ENCODE results near the gene LRRC19.
A peak's percentile ranks its signal among the peaks of the same experiment; 100 is the strongest.

LRRC19 gene

GRCh38 chr9:26995810-26996209 lies 9.7 kb downstream of the LRRC19 start:
- Mint-ChIP-seq H3K27me3 (no peaks in the 10 kb centered on the region), H3K27ac (no peak overlapping the region), H3K9me3 (no peaks in the 10 kb centered on the region), H3K4me1 (no peaks in the 10 kb centered on the region), H3K4me3 (no peak overlapping the region), H3K36me3 (peaks cover 5% of the 10 kb centered on the region)
- no peak for DNase-seq (ENCODE audit: low spot score in 2 of 2)
- ATAC-seq (ENCODE audit: low read depth): no peak

GRCh38 chr9:26983340-26983739 lies 22.1 kb downstream of the LRRC19 start:
- Mint-ChIP-seq H3K4me1 (no peaks in the 10 kb centered on the region), H3K27me3 (no peaks in the 10 kb centered on the region), H3K27ac (no peak overlapping the region), H3K4me3 (no peak overlapping the region), H3K36me3 (peaks cover 20% of the 10 kb centered on the region), H3K9me3 (no peaks in the 10 kb centered on the region)
- DNase-seq (ENCODE audit: low spot score in 2 of 2) (no peak), ATAC-seq (ENCODE audit: low read depth) (no peak)

GRCh38 chr9:26975728-26976707 lies 29.5 kb downstream of the LRRC19 start:
- no peak for DNase-seq (ENCODE audit: low spot score in 2 of 2)
- ATAC-seq (ENCODE audit: low read depth): no peak
- no peak overlapping the region for H3K4me3 Mint-ChIP-seq
- no peak overlapping the region for H3K27ac Mint-ChIP-seq
- no peaks in the 10 kb centered on the region for H3K9me3 Mint-ChIP-seq
- peaks cover 26% of the 10 kb centered on the region for H3K36me3 Mint-ChIP-seq
- H3K27me3 Mint-ChIP-seq: no peaks in the 10 kb centered on the region
- no peaks in the 10 kb centered on the region for H3K4me1 Mint-ChIP-seq

GRCh38 chr9:26974927-26975326 lies 30.5 kb downstream of the LRRC19 start:
- H3K9me3 Mint-ChIP-seq: peaks cover under 1% of the 10 kb centered on the region
- ATAC-seq (ENCODE audit: low read depth) (no peak), DNase-seq (ENCODE audit: low spot score in 2 of 2) (no peak)
- H3K27me3 Mint-ChIP-seq: no peaks in the 10 kb centered on the region
- H3K4me1 Mint-ChIP-seq: no peaks in the 10 kb centered on the region
- H3K4me3 Mint-ChIP-seq: no peak overlapping the region
- no peak overlapping the region for H3K27ac Mint-ChIP-seq
- peaks cover 23% of the 10 kb centered on the region for H3K36me3 Mint-ChIP-seq

GRCh38 chr9:26973989-26974388 lies 31.5 kb downstream of the LRRC19 start:
- DNase-seq (ENCODE audit: low spot score in 2 of 2) (no peak), ATAC-seq (ENCODE audit: low read depth) (no peak)
- Mint-ChIP-seq H3K27me3 (no peaks in the 10 kb centered on the region), H3K4me1 (no peaks in the 10 kb centered on the region), H3K27ac (no peak overlapping the region), H3K36me3 (peaks cover 26% of the 10 kb centered on the region), H3K4me3 (no peak overlapping the region), H3K9me3 (peaks cover 4% of the 10 kb centered on the region)

- Mint-ChIP-seq H3K9me3 (peaks cover 4% of the 10 kb centered on the region), H3K36me3 (peaks cover 27% of the 10 kb centered on the region), H3K4me3 (no peak overlapping the region)
These were observed 33.8 kb downstream of the LRRC19 start for GRCh38 chr9:26971721-26972120.

GRCh38 chr9:26956860-26957233 lies 48.6 kb downstream of the LRRC19 start:
- Mint-ChIP-seq H3K27me3 (no peaks in the 10 kb centered on the region), H3K36me3 (peaks cover 3% of the 10 kb centered on the region), H3K27ac (peak overlapping the region; percentile 94), H3K9me3 (no peaks in the 10 kb centered on the region), H3K4me1 (peaks cover 23% of the 10 kb centered on the region), H3K4me3 (peak overlapping the region; percentile 91)
- ATAC-seq (ENCODE audit: low read depth) (no peak), DNase-seq (ENCODE audit: low spot score in 2 of 2) (no peak)

More at GRCh38 chr9:26971721-26972120, 33.8 kb downstream of the LRRC19 start:
- no peak overlapping the region for H3K27ac Mint-ChIP-seq
- ATAC-seq (ENCODE audit: low read depth): no peak
- no peaks in the 10 kb centered on the region for H3K27me3 Mint-ChIP-seq
- no peak for DNase-seq (ENCODE audit: low spot score in 2 of 2)
- H3K4me1 Mint-ChIP-seq: peaks cover under 1% of the 10 kb centered on the region

DNA sequence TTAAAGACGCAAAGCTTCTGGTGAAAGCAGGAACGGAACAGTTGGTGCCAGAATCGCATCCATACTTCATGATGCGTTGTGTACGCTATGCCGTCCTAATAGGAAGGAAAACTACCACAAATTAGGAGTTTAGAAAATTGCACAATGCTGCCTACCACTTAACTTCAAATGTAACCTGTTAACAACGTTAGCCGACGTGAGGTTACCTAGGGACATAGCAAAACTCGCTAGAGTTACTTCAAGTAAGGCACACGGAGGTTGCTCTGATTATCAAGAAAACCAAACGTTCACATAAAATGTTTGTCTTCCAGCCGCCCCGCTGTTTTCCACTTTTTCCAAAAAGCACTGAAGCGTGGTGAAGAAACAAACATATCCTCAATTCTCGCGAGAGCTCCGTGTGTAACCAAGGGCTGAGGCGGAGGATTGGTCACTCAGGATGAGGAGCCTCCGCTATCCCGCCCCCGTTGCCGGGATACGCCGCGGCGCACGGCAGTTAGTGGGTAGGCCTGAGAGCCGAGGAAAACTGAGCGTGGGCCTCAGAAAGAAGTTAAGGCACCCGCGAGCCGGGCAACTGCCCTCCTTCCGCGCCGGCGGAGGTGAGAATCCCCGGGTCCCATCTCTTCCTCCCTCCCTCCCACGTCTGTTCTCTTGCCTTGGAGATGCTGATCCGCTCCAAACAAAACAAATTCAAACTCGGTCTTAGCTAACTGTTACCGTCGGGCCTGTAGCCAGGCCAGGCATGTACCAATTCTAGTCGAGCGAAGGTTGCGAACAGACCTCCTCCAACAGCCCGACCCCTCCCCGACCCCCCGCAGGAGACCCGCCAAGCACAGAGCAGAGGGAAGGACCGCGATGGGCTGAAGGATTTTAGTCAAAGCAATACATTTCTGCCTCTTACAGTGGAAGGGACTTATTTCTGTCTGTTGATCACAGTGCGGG lies 49.3 kb downstream of the LRRC19 start, which contains the start of gene IFT74:
TSS of gene IFT74 (plus strand) at position 492 of the 939 bp plus-strand sequence. CDS start 5,556 bp downstream, outside the sequence.
- Mint-ChIP-seq H3K27ac (peak within 1 kb of the TSS; percentile 94), H3K4me1 (peaks cover 20% of the 10 kb centered on the region), H3K4me3 (peak within 1 kb of the TSS; percentile 91), H3K36me3 (no peaks in the 10 kb centered on the region), H3K27me3 (no peaks in the 10 kb centered on the region), H3K9me3 (no peaks in the 10 kb centered on the region)
- peak; percentile 98 for ATAC-seq (ENCODE audit: low read depth)
- DNase-seq (ENCODE audit: low spot score in 2 of 2): peak; percentile 84 to 87

GRCh38 chr9:26955222-26955903 lies 50.1 kb downstream of the LRRC19 start:
- Mint-ChIP-seq H3K4me1 (peaks cover 20% of the 10 kb centered on the region), H3K27ac (peak overlapping the region; percentile 94), H3K36me3 (no peaks in the 10 kb centered on the region), H3K9me3 (no peaks in the 10 kb centered on the region), H3K27me3 (no peaks in the 10 kb centered on the region), H3K4me3 (peak overlapping the region; percentile 91)
- DNase-seq (ENCODE audit: low spot score in 2 of 2): no peak
- no peak for ATAC-seq (ENCODE audit: low read depth)

GRCh38 chr9:26954050-26954508 lies 51.4 kb downstream of the LRRC19 start:
- peak overlapping the region; percentile 27 for H3K4me3 Mint-ChIP-seq
- H3K4me1 Mint-ChIP-seq: peaks cover 20% of the 10 kb centered on the region
- peaks cover 2% of the 10 kb centered on the region for H3K27me3 Mint-ChIP-seq
- H3K36me3 Mint-ChIP-seq: no peaks in the 10 kb centered on the region
- no peaks in the 10 kb centered on the region for H3K9me3 Mint-ChIP-seq
- DNase-seq (ENCODE audit: low spot score in 2 of 2): no peak
- H3K27ac Mint-ChIP-seq: peak overlapping the region; percentile 88
- ATAC-seq (ENCODE audit: low read depth): peak; percentile 24

DNA sequence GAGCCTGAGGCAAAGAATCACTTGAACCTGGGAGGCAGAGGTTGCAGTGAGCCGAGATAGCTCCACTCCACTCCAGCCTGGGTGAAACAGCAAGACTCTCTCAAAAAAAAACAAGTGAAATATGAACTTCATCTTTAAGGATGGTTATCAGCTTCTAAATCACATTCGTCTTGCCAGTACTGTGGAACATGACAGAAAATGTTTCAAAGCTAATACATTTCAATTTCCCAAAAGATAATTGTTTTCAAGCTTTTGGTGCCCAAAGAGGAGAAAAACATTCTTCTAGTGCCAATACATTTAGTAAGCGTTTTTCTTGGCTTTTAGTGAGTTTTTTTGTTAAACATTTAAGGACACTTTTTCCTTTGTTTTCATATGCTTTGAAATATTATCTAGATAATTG lies 53.7 kb downstream of the LRRC19 start:
- no peak for DNase-seq (ENCODE audit: low spot score in 2 of 2)
- ATAC-seq (ENCODE audit: low read depth): no peak
- Mint-ChIP-seq H3K9me3 (no peaks in the 10 kb centered on the region), H3K27ac (no peak overlapping the region), H3K4me1 (peaks cover 16% of the 10 kb centered on the region), H3K4me3 (no peak overlapping the region), H3K27me3 (peaks cover 2% of the 10 kb centered on the region), H3K36me3 (no peaks in the 10 kb centered on the region)

- peaks cover 21% of the 10 kb centered on the region for H3K4me1 Mint-ChIP-seq
- ATAC-seq (ENCODE audit: low read depth) (no peak), DNase-seq (ENCODE audit: low spot score in 2 of 2) (no peak)
- H3K9me3 Mint-ChIP-seq: no peaks in the 10 kb centered on the region
- peaks cover 2% of the 10 kb centered on the region for H3K27me3 Mint-ChIP-seq
- H3K4me3 Mint-ChIP-seq: no peak overlapping the region
- no peak overlapping the region for H3K27ac Mint-ChIP-seq
- no peaks in the 10 kb centered on the region for H3K36me3 Mint-ChIP-seq
These were observed 55.0 kb downstream of the LRRC19 start for GRCh38 chr9:26950521-26950920.

DNA sequence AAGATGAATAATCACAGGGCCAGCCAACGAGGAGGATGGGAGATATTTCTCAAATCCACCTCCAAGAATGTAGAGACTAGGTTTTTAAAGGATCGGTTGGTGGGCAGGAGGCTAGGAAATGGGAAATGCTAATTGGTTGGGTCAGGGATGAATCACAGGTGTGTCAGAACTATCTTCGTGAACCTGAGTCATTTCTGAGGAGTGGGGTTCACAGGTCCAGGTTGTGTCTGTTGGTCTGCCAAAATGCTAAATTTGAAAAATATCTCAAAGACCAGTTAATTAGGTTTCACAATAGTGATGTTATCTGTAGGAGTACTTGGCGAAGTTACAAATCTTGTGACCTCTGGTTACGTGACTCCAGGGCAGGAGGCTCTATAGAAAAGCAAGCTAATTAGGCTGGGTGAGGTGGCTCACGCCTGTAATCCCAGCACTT lies 55.8 kb downstream of the LRRC19 start:
- ATAC-seq (ENCODE audit: low read depth): no peak
- Mint-ChIP-seq H3K36me3 (no peaks in the 10 kb centered on the region), H3K4me1 (peaks cover 18% of the 10 kb centered on the region), H3K9me3 (no peaks in the 10 kb centered on the region), H3K4me3 (no peak overlapping the region), H3K27ac (no peak overlapping the region), H3K27me3 (peaks cover 2% of the 10 kb centered on the region)
- no peak for DNase-seq (ENCODE audit: low spot score in 2 of 2)

Measured in memory B cell (primary cell).